NT2/D1 (cell line): ENCODE results near the gene LFNG.

Source experiments
- DNase-seq: peaks from one replicate; pipeline ENCODE4 v3.0.0-alpha.2; 2011; ENCODE audit warnings: low read depth, low spot score
- H3K27me3 ChIP-seq: 2 replicates; pipeline ENCODE4 v1.6.0; 2011; ENCODE audit warnings: mild to moderate bottlenecking; ENCODE audit not compliant: insufficient read length, insufficient read depth
- H3K36me3 ChIP-seq: 2 replicates; pipeline ENCODE4 v1.6.1; 2011; ENCODE audit warnings: mild to moderate bottlenecking, low read length, mixed read lengths; ENCODE audit not compliant: insufficient read depth, insufficient read length
- H3K4me1 ChIP-seq: 2 replicates; pipeline ENCODE4 v1.5.1; 2011; ENCODE audit not compliant: insufficient read depth, insufficient read length
- H3K4me3 ChIP-seq: 2 replicates; pipeline ENCODE4 v1.5.1; 2011; ENCODE audit warnings: low read depth; ENCODE audit not compliant: insufficient read length
- H3K9ac ChIP-seq: 2 replicates; pipeline ENCODE4 v1.6.0; 2011; ENCODE audit warnings: low read depth; ENCODE audit not compliant: insufficient read length
- H3K9me3 ChIP-seq: 2 replicates; pipeline ENCODE4 v1.5.1; 2011; ENCODE audit warnings: mild to moderate bottlenecking, low read length; ENCODE audit not compliant: insufficient read depth
- SUZ12 ChIP-seq: IDR thresholded peaks from 2 replicates; pipeline ENCODE4 v1.6.1; 2011; ENCODE audit not compliant: insufficient read length, insufficient read depth; ENCODE audit errors: extremely low read depth
- YY1 ChIP-seq: IDR thresholded peaks from 2 replicates; pipeline ENCODE4 v1.6.1; 2011; ENCODE audit not compliant: insufficient read length, insufficient read depth
- ZNF274 ChIP-seq: IDR thresholded peaks from 2 replicates; pipeline ENCODE4 v1.6.1; 2011; ENCODE audit warnings: mild to moderate bottlenecking, low read depth, low read length

Gene LFNG

GRCh38 chr7:2488272-2488645 lies 31.3 kb upstream of the LFNG start:
- DNase-seq: no peak
- no peak overlapping the region for H3K9ac ChIP-seq
- H3K4me3 ChIP-seq: no peak overlapping the region
- peaks cover 12% of the 10 kb centered on the region for H3K4me1 ChIP-seq
- no peaks in the 10 kb centered on the region for H3K36me3 ChIP-seq
- no peaks in the 10 kb centered on the region for H3K27me3 ChIP-seq
- no peak for TF ChIP-seq SUZ12
- no peak for TF ChIP-seq YY1
- TF ChIP-seq ZNF274: no peak
- H3K9me3 ChIP-seq: no peaks in the 10 kb centered on the region

- no peaks in the 10 kb centered on the region for H3K27me3 ChIP-seq
- no peaks in the 10 kb centered on the region for H3K36me3 ChIP-seq
- no peak for TF ChIP-seq SUZ12
- TF ChIP-seq ZNF274: no peak
- TF ChIP-seq YY1: no peak
- H3K4me3 ChIP-seq: no peak overlapping the region
- peaks cover 15% of the 10 kb centered on the region for H3K4me1 ChIP-seq
- no peak for DNase-seq
- H3K9ac ChIP-seq: no peak overlapping the region
- no peaks in the 10 kb centered on the region for H3K9me3 ChIP-seq
Observed at GRCh38 chr7:2488681-2489080, 30.9 kb upstream of the LFNG start.

- Histone ChIP-seq H3K4me1 (peaks cover 24% of the 10 kb centered on the region), H3K9me3 (no peaks in the 10 kb centered on the region), H3K4me3 (no peak overlapping the region), H3K36me3 (no peaks in the 10 kb centered on the region), H3K27me3 (no peaks in the 10 kb centered on the region), H3K9ac (no peak overlapping the region)
- no peak for TF ChIP-seq ZNF274
- no peak for TF ChIP-seq YY1
- no peak for TF ChIP-seq SUZ12
- DNase-seq: no peak
Observed at GRCh38 chr7:2490181-2490651, 29.4 kb upstream of the LFNG start.

GRCh38 chr7:2492038-2492437 lies 27.5 kb upstream of the LFNG start:
- no peaks in the 10 kb centered on the region for H3K27me3 ChIP-seq
- TF ChIP-seq ZNF274: no peak
- TF ChIP-seq YY1: no peak
- no peak for TF ChIP-seq SUZ12
- H3K36me3 ChIP-seq: no peaks in the 10 kb centered on the region
- H3K9ac ChIP-seq: no peak overlapping the region
- H3K4me3 ChIP-seq: no peak overlapping the region
- DNase-seq: no peak
- no peaks in the 10 kb centered on the region for H3K9me3 ChIP-seq
- H3K4me1 ChIP-seq: peaks cover 30% of the 10 kb centered on the region

GRCh38 chr7:2493205-2494164 lies 26.1 kb upstream of the LFNG start:
- no peaks in the 10 kb centered on the region for H3K36me3 ChIP-seq
- peaks cover 30% of the 10 kb centered on the region for H3K4me1 ChIP-seq
- TF ChIP-seq ZNF274 (no peak), YY1 (no peak), SUZ12 (no peak)
- no peak overlapping the region for H3K9ac ChIP-seq
- H3K9me3 ChIP-seq: no peaks in the 10 kb centered on the region
- DNase-seq: no peak
- H3K27me3 ChIP-seq: no peaks in the 10 kb centered on the region
- no peak overlapping the region for H3K4me3 ChIP-seq

- DNase-seq: no peak
- H3K4me1 ChIP-seq: peaks cover 40% of the 10 kb centered on the region
- TF ChIP-seq ZNF274 (no peak), SUZ12 (no peak), YY1 (no peak)
- no peaks in the 10 kb centered on the region for H3K36me3 ChIP-seq
- H3K4me3 ChIP-seq: no peak overlapping the region
- H3K9me3 ChIP-seq: no peaks in the 10 kb centered on the region
- H3K27me3 ChIP-seq: no peaks in the 10 kb centered on the region
- H3K9ac ChIP-seq: no peak overlapping the region
Observed at GRCh38 chr7:2494191-2495130, 25.1 kb upstream of the LFNG start.
